Breast epithelium (tissue), 4 donors: ENCODE results near the gene SEMA6D. TPM values are rescaled to one million over a fixed set of nuclear protein-coding genes. Genes with fewer than 3 reads are reported as not detected.

Experiments
- DNase-seq, 2 donors: peaks; one replicate each; pipeline ENCODE4 v3.0.0-alpha.2; 2019; ENCODE audit warnings: low spot score in 2 of 2
- H3K27ac ChIP-seq, 2 donors: fragments of 200-600 bp; sonication (generic) in 1 of 2; one replicate each; pipeline ENCODE4 v1.5.1; 2016 to 2019; ENCODE audit warnings: mild to moderate bottlenecking in 1 of 2
- H3K27me3 ChIP-seq, 2 donors: fragments of 200-600 bp; sonication (generic) in 1 of 2; one replicate each; pipeline versions ENCODE4 v1.5.1 to v1.6.0; 2017 to 2019; ENCODE audit warnings: control low read depth in 1 of 2, mild to moderate bottlenecking in 1 of 2
- H3K36me3 ChIP-seq: fragments of 200-600 bp; one replicate; pipeline ENCODE4 v1.5.1; 2019
- H3K4me1 ChIP-seq, 2 donors: fragments of 200-600 bp; sonication (generic); one replicate each; pipeline ENCODE4 v1.5.1; 2016 to 2019; ENCODE audit warnings: control low read depth in 1 of 2
- H3K4me3 ChIP-seq, 3 donors: fragments of 200-600 bp; sonication (generic); 1 replicate in 2 of 3; 2 replicates in 1 of 3; pipeline ENCODE4 v1.5.1; 2016 to 2019; ENCODE audit warnings: mild to moderate bottlenecking in 3 of 3, moderate library complexity in 2 of 3
- H3K9me3 ChIP-seq, 2 donors: fragments of 200-600 bp; sonication (generic) in 1 of 2; one replicate each; pipeline ENCODE4 v1.5.1; 2016 to 2019; ENCODE audit warnings: control low read depth in 1 of 2
- POLR2A ChIP-seq: fragments of 450-650 bp; IDR thresholded peaks from one replicate; pipeline ENCODE4 v1.6.1; 2016; ENCODE audit warnings: antibody characterized with exemption, mild to moderate bottlenecking, moderate library complexity
- POLR2AphosphoS5 ChIP-seq, 3 donors: sonication (generic); formaldehyde crosslinking; IDR thresholded peaks; one replicate each; pipeline ENCODE4 v1.6.1; 2017; ENCODE audit warnings: antibody characterized with exemption in 3 of 3
- intact Hi-C: fragments of 100-400 bp; cut with DNase I; formaldehyde crosslinking; loops from one replicate; pipeline ENCODE4 v1.15.1; 2023; ENCODE audit warnings: low total_unique reads
- total RNA-seq, 3 donors: library from RNA; depleted of rRNA; stranded (reverse); fragments of >200 nt; gene quantifications; one replicate each; pipeline ENCODE4 v1.1.0, GENCODE V29; 2016
- TF ChIP-seq, protein P1 (sequence below), 3 donors: fragments of 450-650 bp; IDR thresholded peaks; one replicate each; pipeline ENCODE4 v1.5.1; 2016 to 2017; ENCODE audit warnings: antibody characterized with exemption in 3 of 3, mild to moderate bottlenecking in 3 of 3, moderate library complexity in 3 of 3

SEMA6D gene
- total RNA-seq, 3 donors from 2014 or later: 3.0 to 22.8 (median 10.5) TPM

DNA sequence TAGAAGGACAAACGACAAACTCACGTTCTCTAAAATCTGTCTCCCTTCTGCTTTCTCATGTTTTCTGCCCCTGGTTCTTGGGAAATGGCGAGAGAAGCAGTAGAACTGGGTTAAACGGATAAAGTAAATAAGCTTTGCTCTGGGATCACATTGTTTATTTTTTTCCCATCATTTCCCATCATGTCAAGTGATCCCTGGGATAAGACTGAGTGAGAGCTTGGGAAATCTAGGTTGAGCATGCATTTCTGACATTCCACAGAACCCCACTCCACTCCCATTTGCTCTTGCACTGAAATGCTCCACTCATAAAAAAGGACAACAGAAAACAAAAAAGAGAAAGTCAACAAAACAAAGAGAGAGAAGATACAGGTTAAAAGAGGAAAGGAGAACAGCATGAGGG is 69.1 kb downstream of the SEMA6D start:
- no peaks in the 10 kb centered on the region for H3K4me1 ChIP-seq
- no peaks in the 10 kb centered on the region for H3K27me3 ChIP-seq
- TF ChIP-seq POLR2AphosphoS5 (IDR thresholded peaks at IDR 0.05) (no peak), POLR2A (no peak)
- TF ChIP-seq, protein P1, sequence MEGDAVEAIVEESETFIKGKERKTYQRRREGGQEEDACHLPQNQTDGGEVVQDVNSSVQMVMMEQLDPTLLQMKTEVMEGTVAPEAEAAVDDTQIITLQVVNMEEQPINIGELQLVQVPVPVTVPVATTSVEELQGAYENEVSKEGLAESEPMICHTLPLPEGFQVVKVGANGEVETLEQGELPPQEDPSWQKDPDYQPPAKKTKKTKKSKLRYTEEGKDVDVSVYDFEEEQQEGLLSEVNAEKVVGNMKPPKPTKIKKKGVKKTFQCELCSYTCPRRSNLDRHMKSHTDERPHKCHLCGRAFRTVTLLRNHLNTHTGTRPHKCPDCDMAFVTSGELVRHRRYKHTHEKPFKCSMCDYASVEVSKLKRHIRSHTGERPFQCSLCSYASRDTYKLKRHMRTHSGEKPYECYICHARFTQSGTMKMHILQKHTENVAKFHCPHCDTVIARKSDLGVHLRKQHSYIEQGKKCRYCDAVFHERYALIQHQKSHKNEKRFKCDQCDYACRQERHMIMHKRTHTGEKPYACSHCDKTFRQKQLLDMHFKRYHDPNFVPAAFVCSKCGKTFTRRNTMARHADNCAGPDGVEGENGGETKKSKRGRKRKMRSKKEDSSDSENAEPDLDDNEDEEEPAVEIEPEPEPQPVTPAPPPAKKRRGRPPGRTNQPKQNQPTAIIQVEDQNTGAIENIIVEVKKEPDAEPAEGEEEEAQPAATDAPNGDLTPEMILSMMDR (IDR thresholded peaks at IDR 0.05): no peak
- no peaks in the 10 kb centered on the region for H3K9me3 ChIP-seq
- H3K4me3 ChIP-seq: no peak overlapping the region
- no peak for DNase-seq
- intact Hi-C loops: no loop called here
- no peaks in the 10 kb centered on the region for H3K36me3 ChIP-seq
- H3K27ac ChIP-seq: no peak overlapping the region

DNA sequence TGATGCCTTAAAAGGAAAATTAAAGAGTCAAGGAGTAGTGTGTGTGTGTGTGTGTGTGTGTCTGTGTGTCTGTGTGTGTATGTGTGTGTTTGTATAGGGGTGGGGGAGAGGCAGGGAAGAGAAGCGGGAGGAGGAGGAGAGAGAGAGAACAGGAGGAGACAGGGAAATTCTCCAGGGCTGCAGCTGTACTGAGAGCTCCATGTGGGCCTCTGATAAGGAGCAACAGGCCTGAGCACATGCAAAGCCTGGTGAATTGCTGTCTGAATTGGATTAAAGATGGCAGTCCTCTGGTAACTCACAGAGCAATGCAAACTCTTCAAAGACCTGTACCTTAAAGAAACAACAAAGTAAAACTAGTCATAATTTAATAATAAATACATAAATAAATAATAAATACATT is 70.6 kb downstream of the SEMA6D start:
- TF ChIP-seq, protein P1 (IDR thresholded peaks at IDR 0.05): no peak
- no peak for TF ChIP-seq POLR2A
- TF ChIP-seq POLR2AphosphoS5 (IDR thresholded peaks at IDR 0.05): no peak
- H3K27ac ChIP-seq: no peak overlapping the region
- H3K4me3 ChIP-seq: no peak overlapping the region
- no peaks in the 10 kb centered on the region for H3K9me3 ChIP-seq
- no peaks in the 10 kb centered on the region for H3K27me3 ChIP-seq
- no peaks in the 10 kb centered on the region for H3K4me1 ChIP-seq
- no peaks in the 10 kb centered on the region for H3K36me3 ChIP-seq
- intact Hi-C loops: no loop called here
- no peak for DNase-seq

DNA sequence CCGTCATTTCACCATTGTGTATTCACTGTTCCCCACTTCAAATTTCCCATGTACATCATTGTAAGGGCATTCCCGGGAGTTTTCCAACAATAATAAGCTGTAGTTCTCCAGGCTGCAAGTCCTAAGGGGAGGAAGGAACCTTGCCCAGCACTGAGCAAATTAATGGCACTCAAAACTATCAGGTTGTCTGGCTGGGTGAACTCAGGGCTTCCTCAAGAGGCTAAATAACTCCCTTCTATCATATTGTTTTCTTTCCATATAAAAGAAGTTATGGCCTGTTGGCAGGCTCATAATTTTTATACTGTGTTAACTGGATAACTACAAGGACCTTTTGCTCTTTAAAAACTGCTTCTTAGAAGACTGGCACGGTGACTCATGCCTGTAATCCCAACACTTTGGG is 71.4 kb downstream of the SEMA6D start:
- TF ChIP-seq POLR2AphosphoS5 (IDR thresholded peaks at IDR 0.05) (no peak), POLR2A (no peak)
- TF ChIP-seq, protein P1 (IDR thresholded peaks at IDR 0.05): no peak

DNA sequence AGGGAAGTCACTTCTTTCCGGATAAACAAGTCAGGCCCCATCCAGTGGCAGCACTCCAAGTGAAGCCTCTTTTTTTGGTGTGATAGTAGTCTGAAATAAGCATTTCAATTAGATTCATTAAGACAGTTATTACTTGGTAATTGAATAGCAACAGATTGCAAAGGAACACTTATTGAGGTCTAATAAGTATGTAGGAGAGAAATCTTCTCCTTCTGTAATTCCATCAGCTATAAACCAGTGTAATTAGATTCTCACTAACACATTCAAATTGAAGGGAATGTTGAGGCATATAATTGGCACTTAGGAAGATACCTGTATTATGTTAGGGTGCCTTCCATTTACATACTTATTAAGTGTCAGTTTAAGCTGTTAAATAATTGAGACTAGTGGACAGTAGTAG is 73.9 kb downstream of the SEMA6D start:
- Histone ChIP-seq H3K27me3 (no peaks in the 10 kb centered on the region), H3K9me3 (no peaks in the 10 kb centered on the region), H3K36me3 (no peaks in the 10 kb centered on the region), H3K27ac (no peak overlapping the region), H3K4me1 (no peaks in the 10 kb centered on the region), H3K4me3 (no peak overlapping the region)
- intact Hi-C loops: no loop called here
- TF ChIP-seq POLR2A (no peak), POLR2AphosphoS5 (IDR thresholded peaks at IDR 0.05) (no peak)
- TF ChIP-seq, protein P1 (IDR thresholded peaks at IDR 0.05): no peak
- DNase-seq: no peak

More for the DNA sequence above, 71.4 kb downstream of the SEMA6D start:
- no peaks in the 10 kb centered on the region for H3K4me1 ChIP-seq
- no peaks in the 10 kb centered on the region for H3K36me3 ChIP-seq
- H3K9me3 ChIP-seq: no peaks in the 10 kb centered on the region
- no peak overlapping the region for H3K4me3 ChIP-seq
- intact Hi-C loops: no loop called here
- H3K27ac ChIP-seq: no peak overlapping the region
- DNase-seq: no peak
- H3K27me3 ChIP-seq: no peaks in the 10 kb centered on the region

DNA sequence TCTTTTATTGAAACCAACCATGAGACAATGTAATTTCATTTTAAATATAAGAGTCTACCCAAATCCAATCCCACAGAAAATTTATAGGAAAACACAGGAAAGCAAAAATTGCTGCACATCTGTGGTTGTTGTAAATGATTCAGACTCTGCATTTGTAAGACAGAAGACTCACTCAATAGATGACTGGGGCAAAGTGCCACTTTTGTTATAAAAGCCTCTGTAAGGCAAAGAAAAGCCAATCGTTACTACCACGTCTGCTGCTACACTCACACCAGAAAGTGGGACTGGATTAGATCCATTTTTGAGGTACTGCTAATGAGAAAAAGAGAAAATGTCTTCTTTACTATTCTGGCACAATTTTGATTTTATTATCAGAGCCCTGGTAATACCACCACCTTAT is 74.9 kb downstream of the SEMA6D start:
- H3K27me3 ChIP-seq: no peaks in the 10 kb centered on the region
- H3K4me3 ChIP-seq: no peak overlapping the region

More for the DNA sequence above, 74.9 kb downstream of the SEMA6D start:
- TF ChIP-seq POLR2AphosphoS5 (IDR thresholded peaks at IDR 0.05): no peak
- TF ChIP-seq POLR2A: no peak
- TF ChIP-seq, protein P1 (IDR thresholded peaks at IDR 0.05): no peak
- H3K4me1 ChIP-seq: no peaks in the 10 kb centered on the region
- intact Hi-C loops: no loop called here
- H3K27ac ChIP-seq: no peak overlapping the region
- H3K9me3 ChIP-seq: no peaks in the 10 kb centered on the region
- no peaks in the 10 kb centered on the region for H3K36me3 ChIP-seq
- no peak for DNase-seq
